Hepatocyte (in vitro differentiated cells): ENCODE measurements around the gene CPSF6. TPM values are rescaled to one million over a fixed set of nuclear protein-coding genes. Genes with fewer than 3 reads are reported as not detected.
"Not testable (repeated sequence)": the region's sequence is repeated elsewhere in the genome, so short reads cannot be mapped to it uniquely, and the experiment has no call there.

Experiments used
- DNase-seq: peaks from one replicate; pipeline ENCODE4 v3.0.0-alpha.2; 2016; ENCODE audit warnings: low spot score
- H2AFZ ChIP-seq: fragments of 200-600 bp; sonication (generic); 2 replicates; pipeline ENCODE4 v1.6.0; 2016; ENCODE audit warnings: antibody characterized with exemption, mild to moderate bottlenecking
- H3K27ac ChIP-seq: fragments of 200-600 bp; sonication (generic); 2 replicates; pipeline ENCODE4 v1.5.1; 2016; ENCODE audit warnings: mild to moderate bottlenecking
- H3K27me3 ChIP-seq: fragments of 200-600 bp; sonication (generic); 2 replicates; pipeline ENCODE4 v1.6.1; 2016
- H3K36me3 ChIP-seq: fragments of 200-600 bp; sonication (generic); replicated peaks from 2 replicates; pipeline ENCODE4 v1.5.1; 2016; ENCODE audit warnings: low read depth; ENCODE audit not compliant: insufficient read depth
- H3K4me1 ChIP-seq: fragments of 200-600 bp; sonication (generic); 2 replicates; pipeline ENCODE4 v1.5.1; 2016; ENCODE audit warnings: mild to moderate bottlenecking, moderate library complexity; ENCODE audit not compliant: insufficient read depth
- H3K4me2 ChIP-seq: fragments of 200-600 bp; sonication (generic); 2 replicates; pipeline ENCODE4 v1.6.0; 2016
- H3K4me3 ChIP-seq: fragments of 200-600 bp; sonication (generic); 2 replicates; pipeline ENCODE4 v1.5.1; 2016; ENCODE audit warnings: mild to moderate bottlenecking
- H3K79me2 ChIP-seq: fragments of 200-600 bp; sonication (generic); 2 replicates; pipeline ENCODE4 v1.6.0; 2017; ENCODE audit warnings: mild to moderate bottlenecking
- H3K9me2 ChIP-seq: fragments of 200-600 bp; sonication (generic); replicated peaks from 2 replicates; pipeline ENCODE4 v1.6.0; 2017; ENCODE audit warnings: mild to moderate bottlenecking; ENCODE audit not compliant: insufficient read depth
- H3K9me3 ChIP-seq: fragments of 200-600 bp; sonication (generic); 2 replicates; pipeline ENCODE4 v1.5.1; 2016; ENCODE audit warnings: low read depth, mild to moderate bottlenecking
- H4K20me1 ChIP-seq: fragments of 200-600 bp; sonication (generic); 2 replicates; pipeline ENCODE4 v1.6.0; 2016; ENCODE audit warnings: mild to moderate bottlenecking; ENCODE audit not compliant: insufficient read depth, poor library complexity, severe bottlenecking
- CTCF ChIP-seq: fragments of 200-600 bp; sonication (generic); IDR thresholded peaks from 2 replicates; pipeline ENCODE4 v1.5.1; 2016; ENCODE audit warnings: antibody characterized with exemption, mild to moderate bottlenecking; ENCODE audit not compliant: poor library complexity
- EZH2 ChIP-seq: fragments of 200-600 bp; sonication (generic); IDR thresholded peaks from 2 replicates; pipeline ENCODE4 v1.6.1; 2016; ENCODE audit warnings: antibody characterized with exemption, mild to moderate bottlenecking, borderline replicate concordance
- EZH2phosphoT487 ChIP-seq: fragments of 200-600 bp; sonication (generic); IDR thresholded peaks from one replicate; pipeline ENCODE4 v1.6.1; 2018; ENCODE audit warnings: antibody characterized with exemption, mild to moderate bottlenecking, low read depth, moderate library complexity; ENCODE audit not compliant: unreplicated experiment, severe bottlenecking
- WGBS: methylation state at CpG from one replicate; pipeline ENCODE4 v1.1.6; 2016; ENCODE audit warnings: low lambda C conversion rate; ENCODE audit errors: missing lambda C conversion rate; 5-methylcytosine and 5-hydroxymethylcytosine counted together
- polyA plus RNA-seq: library from polyadenylated mRNA; unstranded; fragments of >200 nt; fragmentation: Nextera tagmentation; extraction: Ambion mirVana; gene quantifications from 2 replicates; pipeline ENCODE4 v1.2.1, GENCODE V29; 2016
- total RNA-seq: library from RNA; depleted of rRNA; stranded (reverse); fragments of >200 nt; gene quantifications from 2 replicates; pipeline ENCODE4 v1.2.3, GENCODE V29; 2014

Gene CPSF6
- total and polyA plus RNA-seq, 2 experiments from 2014 or later, result 40.1 to 44.5 TPM

- 84% methylated on average over 2 of the region's 2 CpGs for WGBS
- DNase-seq, result no peak
- TF ChIP-seq EZH2phosphoT487, result no peak
- Histone ChIP-seq H3K9me3 (no peaks in the 10 kb centered on the region), H3K36me3 (no peaks in the 10 kb centered on the region), H3K4me1 (no peaks in the 10 kb centered on the region), H3K9me2 (no peaks in the 10 kb centered on the region), H3K4me3 (no peak overlapping the region), H3K27ac (no peak overlapping the region), H3K79me2 (no peaks in the 10 kb centered on the region), H2AFZ (no peak overlapping the region), H4K20me1 (no peaks in the 10 kb centered on the region), H3K27me3 (no peaks in the 10 kb centered on the region), H3K4me2 (no peak overlapping the region)
Measured at GRCh38 chr12:69298947-69299346, 59.6 kb downstream of the CPSF6 start.

- no peak for TF ChIP-seq EZH2phosphoT487
- TF ChIP-seq CTCF, result no peak
- no peak for TF ChIP-seq EZH2
- H3K4me2 ChIP-seq, result no peak overlapping the region
- DNase-seq, result no peak
- no peaks in the 10 kb centered on the region for H3K27me3 ChIP-seq
- no peaks in the 10 kb centered on the region for H3K36me3 ChIP-seq
- H3K79me2 ChIP-seq, result no peaks in the 10 kb centered on the region
- no peaks in the 10 kb centered on the region for H3K9me3 ChIP-seq
- H2AFZ ChIP-seq, result no peak overlapping the region
- no peaks in the 10 kb centered on the region for H3K4me1 ChIP-seq
- H3K4me3 ChIP-seq, result no peak overlapping the region
- H3K9me2 ChIP-seq, result no peaks in the 10 kb centered on the region
- H4K20me1 ChIP-seq, result no peaks in the 10 kb centered on the region
- WGBS, result 100% methylated on average over 1 of the region's 1 CpG
- H3K27ac ChIP-seq, result no peak overlapping the region
Measured at GRCh38 chr12:69304284-69304683, 64.9 kb downstream of the CPSF6 start.

- 76% methylated on average over 3 of the region's 3 CpGs for WGBS
- H3K4me2 ChIP-seq, result no peak overlapping the region
Measured at GRCh38 chr12:69309461-69309860, 70.1 kb downstream of the CPSF6 start.

GRCh38 chr12:69313209-69313608, 73.8 kb downstream of the CPSF6 start:
- Histone ChIP-seq H3K4me3 (no peak overlapping the region), H3K27me3 (no peaks in the 10 kb centered on the region), H3K9me3 (no peaks in the 10 kb centered on the region), H4K20me1 (no peaks in the 10 kb centered on the region), H2AFZ (no peak overlapping the region), H3K4me2 (no peak overlapping the region), H3K27ac (no peak overlapping the region), H3K9me2 (no peaks in the 10 kb centered on the region), H3K36me3 (no peaks in the 10 kb centered on the region), H3K4me1 (no peaks in the 10 kb centered on the region), H3K79me2 (no peaks in the 10 kb centered on the region)
- 98% methylated on average over 3 of the region's 3 CpGs for WGBS
- no peak for DNase-seq
- TF ChIP-seq CTCF, result no peak
- TF ChIP-seq EZH2phosphoT487, result no peak
- TF ChIP-seq EZH2, result no peak

More at GRCh38 chr12:69309461-69309860, 70.1 kb downstream of the CPSF6 start:
- Histone ChIP-seq H4K20me1 (no peaks in the 10 kb centered on the region), H3K9me3 (no peaks in the 10 kb centered on the region), H3K4me3 (no peak overlapping the region), H3K27ac (no peak overlapping the region), H3K36me3 (no peaks in the 10 kb centered on the region), H3K79me2 (no peaks in the 10 kb centered on the region), H2AFZ (no peak overlapping the region), H3K4me1 (no peaks in the 10 kb centered on the region), H3K27me3 (no peaks in the 10 kb centered on the region), H3K9me2 (no peaks in the 10 kb centered on the region)
- DNase-seq, result no peak
- TF ChIP-seq EZH2phosphoT487 (no peak), CTCF (no peak), EZH2 (no peak)

- not testable (repeated sequence) for H4K20me1 ChIP-seq, H3K27me3 ChIP-seq, H2AFZ ChIP-seq, H3K4me3 ChIP-seq, H3K79me2 ChIP-seq, DNase-seq, H3K9me3 ChIP-seq, H3K9me2 ChIP-seq, H3K36me3 ChIP-seq, H3K4me2 ChIP-seq, H3K27ac ChIP-seq, H3K4me1 ChIP-seq
Measured at GRCh38 chr12:69316784-69317183, 77.4 kb downstream of the CPSF6 start.

- not testable (repeated sequence) for H3K27ac ChIP-seq, H3K4me1 ChIP-seq
Measured at GRCh38 chr12:69317233-69317632, 77.9 kb downstream of the CPSF6 start.

More at GRCh38 chr12:69317233-69317632, 77.9 kb downstream of the CPSF6 start:
- H4K20me1 ChIP-seq, H3K4me2 ChIP-seq, H3K4me3 ChIP-seq, DNase-seq, H3K79me2 ChIP-seq, H3K27me3 ChIP-seq, H3K9me3 ChIP-seq, H3K36me3 ChIP-seq, H2AFZ ChIP-seq, H3K9me2 ChIP-seq: not testable (repeated sequence)
- 92% methylated on average over 2 of the region's 2 CpGs for WGBS
